ENCODE measurements around the gene TIRAP.

Gene TIRAP

GRCh38 chr11:126338346-126339055 lies 55.6 kb downstream of the TIRAP start:
- in situ Hi-C loops (cut with MboI; ENCODE audit: low pct_unique_long_range_greater_than_20kb, low sequenced_read_pairs, unreplicated experiment) = no loop called here
- no peak for TF ChIP-seq CTCF (IDR thresholded peaks at IDR 0.05; ENCODE audit: extremely low read depth, insufficient read depth, missing control alignments)
- no peak for DNase-seq (ENCODE audit: low spot score)

GRCh38 chr11:126339073-126339862 lies 56.4 kb downstream of the TIRAP start:
- in situ Hi-C loops (cut with MboI; ENCODE audit: low pct_unique_long_range_greater_than_20kb, low sequenced_read_pairs, unreplicated experiment) = no loop called here
- no peak for DNase-seq (ENCODE audit: low spot score)
- TF ChIP-seq CTCF (IDR thresholded peaks at IDR 0.05; ENCODE audit: extremely low read depth, insufficient read depth, missing control alignments) = no peak

GRCh38 chr11:126339863-126340434 lies 57.1 kb downstream of the TIRAP start:
- in situ Hi-C loops (cut with MboI; ENCODE audit: low pct_unique_long_range_greater_than_20kb, low sequenced_read_pairs, unreplicated experiment) = no loop called here
- no peak for DNase-seq (ENCODE audit: low spot score)
- TF ChIP-seq CTCF (IDR thresholded peaks at IDR 0.05; ENCODE audit: extremely low read depth, insufficient read depth, missing control alignments) = no peak

GRCh38 chr11:126340960-126341606 lies 58.2 kb downstream of the TIRAP start:
- no peak for TF ChIP-seq CTCF (IDR thresholded peaks at IDR 0.05; ENCODE audit: extremely low read depth, insufficient read depth, missing control alignments)
- in situ Hi-C loops (cut with MboI; ENCODE audit: low pct_unique_long_range_greater_than_20kb, low sequenced_read_pairs, unreplicated experiment) = no loop called here
- no peak for DNase-seq (ENCODE audit: low spot score)

- no peak for DNase-seq (ENCODE audit: low spot score)
- in situ Hi-C loops (cut with MboI; ENCODE audit: low pct_unique_long_range_greater_than_20kb, low sequenced_read_pairs, unreplicated experiment) = no loop called here
- no peak for TF ChIP-seq CTCF (IDR thresholded peaks at IDR 0.05; ENCODE audit: extremely low read depth, insufficient read depth, missing control alignments)
Observed at GRCh38 chr11:126341760-126342161, 58.9 kb downstream of the TIRAP start.

- no peak for DNase-seq (ENCODE audit: low spot score)
- no peak for TF ChIP-seq CTCF (IDR thresholded peaks at IDR 0.05; ENCODE audit: extremely low read depth, insufficient read depth, missing control alignments)
- in situ Hi-C loops (cut with MboI; ENCODE audit: low pct_unique_long_range_greater_than_20kb, low sequenced_read_pairs, unreplicated experiment) = no loop called here
Observed at GRCh38 chr11:126343051-126343450, 60.2 kb downstream of the TIRAP start.

Measured in GM13977 (cell line).